Activated CD8-positive, alpha-beta memory T cell treated with anti-CD3 and anti-CD28 coated beads, Interleukin-2, amount 50 U/mL, for 1 hour (primary cell): ENCODE results near the gene CD55.
A peak's percentile ranks its signal among the peaks of the same experiment; 100 is the strongest.

ENCODE experiments used
- DNase-seq: peaks from one replicate; pipeline ENCODE4 v3.0.0-alpha.2; 2020; ENCODE audit errors: extremely low read depth

Gene CD55

GRCh38 chr1:207362962-207363860 is 41.7 kb downstream of the CD55 start:
- peak; percentile 17 for DNase-seq

- no peak for DNase-seq
Measured at GRCh38 chr1:207363871-207364270, 42.4 kb downstream of the CD55 start.

GRCh38 chr1:207364614-207365013 is 43.1 kb downstream of the CD55 start:
- DNase-seq = no peak

GRCh38 chr1:207365063-207365462 is 43.6 kb downstream of the CD55 start:
- no peak for DNase-seq

- DNase-seq = no peak
Measured at GRCh38 chr1:207366022-207366421, 44.5 kb downstream of the CD55 start.

- no peak for DNase-seq
Measured at GRCh38 chr1:207388721-207389120, 67.2 kb downstream of the CD55 start.

- DNase-seq = no peak
Measured at GRCh38 chr1:207389728-207390464, 68.4 kb downstream of the CD55 start.

- DNase-seq = no peak
Measured at GRCh38 chr1:207393610-207394009, 72.1 kb downstream of the CD55 start.

- no peak for DNase-seq
Measured at GRCh38 chr1:207396168-207396746, 74.8 kb downstream of the CD55 start.

- DNase-seq = no peak
Measured at GRCh38 chr1:207397525-207397926, 76.0 kb downstream of the CD55 start.

- DNase-seq = no peak
Measured at GRCh38 chr1:207398986-207399385, 77.5 kb downstream of the CD55 start.

GRCh38 chr1:207401578-207401977 is 80.1 kb downstream of the CD55 start:
- DNase-seq = no peak

- no peak for DNase-seq
Measured at GRCh38 chr1:207402744-207403143, 81.3 kb downstream of the CD55 start.

GRCh38 chr1:207404849-207405525 is 83.5 kb downstream of the CD55 start:
- no peak for DNase-seq

- DNase-seq = no peak
Measured at GRCh38 chr1:207405814-207406213, 84.3 kb downstream of the CD55 start.

GRCh38 chr1:207407655-207408260 is 86.3 kb downstream of the CD55 start:
- DNase-seq = no peak
